AG04450 (cell line): ENCODE measurements around the gene RAPGEF2. TPM values are rescaled to one million over a fixed set of nuclear protein-coding genes. Genes with fewer than 3 reads are reported as not detected.
"Not testable (repeated sequence)": the region's sequence is repeated elsewhere in the genome, so short reads cannot be mapped to it uniquely, and the experiment has no call there.

Experiments used
- CTCF ChIA-PET: fragments of 300-600, 350-600 bp; formaldehyde crosslinking; extraction: SDS; loops from one replicate; lab custom pipeline; 2022; ENCODE audit warnings: antibody characterized with exemption, inconsistent platforms; lab: Charles Lee
- POLR2A ChIA-PET: fragments of 350-600 bp; formaldehyde crosslinking; extraction: SDS; loops from one replicate; lab custom pipeline; 2021; ENCODE audit warnings: antibody characterized with exemption, inconsistent platforms; lab: Yijun Ruan, JAX
- DNase-seq: peaks from one replicate; pipeline ENCODE4 v3.0.0-alpha.2; 2011; ENCODE audit warnings: low read depth, low spot score
- H3K27ac ChIP-seq: one replicate; pipeline ENCODE4 v1.5.1; 2012; ENCODE audit warnings: low read depth, low read length, control low read depth
- H3K27me3 ChIP-seq: one replicate; pipeline ENCODE4 v1.6.0; 2012; ENCODE audit warnings: low read length; ENCODE audit not compliant: control insufficient read depth, insufficient read depth
- H3K4me3 ChIP-seq: 2 replicates; pipeline ENCODE4 v1.5.1; 2011; ENCODE audit warnings: mild to moderate bottlenecking, low read depth, low read length, control low read depth
- H3K9me3 ChIP-seq: 2 replicates; pipeline ENCODE4 v1.5.1; 2012; ENCODE audit warnings: low read length; ENCODE audit not compliant: control insufficient read depth, insufficient read depth
- CTCF ChIP-seq: IDR thresholded peaks from 2 replicates; pipeline ENCODE4 v1.5.1; 2011; ENCODE audit warnings: low read depth, low read length, control low read depth, inconsistent platforms
- polyA plus RNA-seq: library from polyadenylated mRNA; depleted of rRNA; stranded (reverse); fragments of >200 nt; gene quantifications from 2 replicates; pipeline ENCODE4 v1.2.3, GENCODE V29; 2011

The RAPGEF2 gene
- polyA plus RNA-seq, 1 experiment = 51.5 TPM

GRCh38 chr4:159242427-159242826 is 139.5 kb downstream of the RAPGEF2 start:
- Histone ChIP-seq H3K27ac (no peak overlapping the region), H3K4me3 (no peak overlapping the region), H3K9me3 (no peaks in the 10 kb centered on the region), H3K27me3 (no peaks in the 10 kb centered on the region)
- no peak for TF ChIP-seq CTCF
- ChIA-PET CTCF (no interaction called here), POLR2A (no interaction called here)
- DNase-seq = no peak

GRCh38 chr4:159248384-159249178 is 145.7 kb downstream of the RAPGEF2 start:
- POLR2A ChIA-PET = interaction anchor here (0.6 to 1.8 kb wide), 3 partner anchors 13 to 150 kb away, joined by 3 to 6 read pairs (median 4); no protein-coding TSS in a partner anchor
- peak overlapping the region; percentile 2; the same call in 1 of the 2 replicates for H3K4me3 ChIP-seq
- peaks cover 8% of the 10 kb centered on the region for H3K9me3 ChIP-seq
- no peak for TF ChIP-seq CTCF
- CTCF ChIA-PET = interaction anchor here (0.6 to 1.2 kb wide), 3 partner anchors 20 to 165 kb away, joined by 3 to 5 read pairs (median 3); no protein-coding TSS in a partner anchor
- peak; percentile 24 for DNase-seq
- H3K27ac ChIP-seq = no peak overlapping the region
- H3K27me3 ChIP-seq = no peaks in the 10 kb centered on the region

- ChIA-PET CTCF (interaction anchor here (2.3 kb wide), 1 partner anchor 48 kb away, joined by 5 read pairs; no protein-coding TSS in a partner anchor), POLR2A (no interaction called here)
- no peak overlapping the region for H3K4me3 ChIP-seq
- DNase-seq = no peak
- H3K9me3 ChIP-seq = peaks cover 8% of the 10 kb centered on the region
- no peak for TF ChIP-seq CTCF
- no peak overlapping the region for H3K27ac ChIP-seq
- no peaks in the 10 kb centered on the region for H3K27me3 ChIP-seq
Measured at GRCh38 chr4:159250751-159251325, 148.0 kb downstream of the RAPGEF2 start.

GRCh38 chr4:159251580-159251979 is 148.7 kb downstream of the RAPGEF2 start:
- CTCF ChIA-PET = interaction anchor here (2.3 kb wide), 1 partner anchor 49 kb away, joined by 5 read pairs; no protein-coding TSS in a partner anchor
- H3K27me3 ChIP-seq, POLR2A ChIA-PET, DNase-seq, H3K27ac ChIP-seq, H3K4me3 ChIP-seq, H3K9me3 ChIP-seq: not testable (repeated sequence)

GRCh38 chr4:159252491-159252890 is 149.6 kb downstream of the RAPGEF2 start:
- Histone ChIP-seq H3K4me3 (no peak overlapping the region), H3K9me3 (peaks cover 8% of the 10 kb centered on the region), H3K27ac (no peak overlapping the region), H3K27me3 (no peaks in the 10 kb centered on the region)
- peak; percentile 13 for DNase-seq
- ChIA-PET CTCF (interaction anchor here (2.3 kb wide), 1 partner anchor 50 kb away, joined by 5 read pairs; no protein-coding TSS in a partner anchor), POLR2A (interaction anchor here (0.6 kb wide), 1 partner anchor 15 kb away, joined by 5 read pairs; no protein-coding TSS in a partner anchor)
- no peak for TF ChIP-seq CTCF
